ENCODE results near the gene CELA2B.
"Not testable (repeated sequence)": the region's sequence is repeated elsewhere in the genome, so short reads cannot be mapped to it uniquely, and the experiment has no call there.

The CELA2B gene

DNA sequence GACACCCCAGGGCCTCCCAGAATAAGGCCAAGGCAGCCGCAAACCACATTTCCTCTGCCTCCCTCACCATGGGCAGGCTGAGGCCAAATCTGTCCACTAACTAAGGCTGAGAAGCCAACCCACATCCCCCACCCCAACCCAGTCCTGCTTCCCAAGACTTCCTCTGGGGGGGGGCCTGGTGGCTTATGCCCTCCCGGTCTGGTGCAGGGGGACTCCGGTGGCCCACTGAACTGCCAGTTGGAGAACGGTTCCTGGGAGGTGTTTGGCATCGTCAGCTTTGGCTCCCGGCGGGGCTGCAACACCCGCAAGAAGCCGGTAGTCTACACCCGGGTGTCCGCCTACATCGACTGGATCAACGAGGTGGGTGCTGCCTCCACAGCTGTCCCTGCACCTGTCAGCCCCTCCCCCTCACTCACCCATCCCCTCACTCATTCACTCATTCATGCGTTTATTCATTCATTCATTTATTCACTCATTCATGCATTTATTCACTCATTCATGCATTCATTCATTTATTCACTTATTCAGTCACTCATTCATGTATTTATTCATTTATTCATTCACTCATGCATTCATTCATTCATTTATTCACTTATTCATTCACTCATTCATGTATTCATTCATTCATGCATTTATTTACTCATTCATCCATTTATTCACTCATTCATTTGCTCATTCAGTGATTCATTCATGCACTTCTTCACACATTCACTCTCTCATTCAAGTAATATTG is 30.3 kb upstream of the CELA2B start:
- no peak for DNase-seq

DNA sequence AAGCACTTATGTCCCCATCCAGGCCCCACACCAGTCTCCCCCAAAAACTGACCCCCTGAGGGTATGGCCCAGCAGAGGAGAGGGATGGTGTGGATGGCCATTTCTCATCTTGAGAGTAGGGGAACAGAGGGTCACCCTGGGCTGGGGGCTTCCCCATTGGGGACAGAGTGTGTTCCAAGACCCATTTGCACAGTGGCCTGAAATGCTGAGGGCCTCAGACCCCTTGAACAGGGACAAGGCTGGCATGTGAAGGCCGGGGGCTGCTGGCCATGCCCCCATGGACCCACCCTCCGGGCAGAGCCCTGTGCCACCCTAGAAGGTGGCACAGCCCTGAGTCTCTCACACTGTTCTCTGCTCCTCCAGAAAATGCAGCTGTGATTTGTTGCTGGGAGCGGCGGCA is 29.7 kb upstream of the CELA2B start:
- DNase-seq = no peak

DNA sequence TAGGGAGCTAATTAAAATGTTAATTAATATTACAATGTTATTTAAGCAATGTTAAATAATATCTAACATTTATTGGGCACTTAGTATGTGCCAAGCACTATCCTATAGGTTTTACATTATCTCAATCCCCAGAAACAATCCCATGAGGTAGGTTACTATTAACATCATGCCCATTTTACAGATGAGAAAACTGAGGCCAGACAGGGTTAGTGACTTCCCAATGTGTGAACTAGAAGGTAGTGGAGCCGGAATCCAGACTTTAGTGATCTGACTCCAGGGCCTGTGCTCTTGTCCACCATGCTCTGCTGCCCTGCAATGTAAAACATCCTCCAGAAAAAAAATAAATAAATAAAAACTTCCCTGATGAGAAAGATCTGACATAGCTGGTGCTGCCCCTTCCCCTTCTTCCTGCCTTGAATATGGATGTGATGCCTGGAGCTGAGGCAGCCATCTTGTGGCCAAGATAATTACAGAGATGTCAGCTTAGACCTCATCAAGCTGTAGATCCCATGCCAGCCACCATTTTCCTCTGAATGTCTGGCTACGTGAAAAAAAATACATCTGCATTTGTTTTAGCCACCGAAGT is 26.9 kb upstream of the CELA2B start:
- DNase-seq = no peak

DNA sequence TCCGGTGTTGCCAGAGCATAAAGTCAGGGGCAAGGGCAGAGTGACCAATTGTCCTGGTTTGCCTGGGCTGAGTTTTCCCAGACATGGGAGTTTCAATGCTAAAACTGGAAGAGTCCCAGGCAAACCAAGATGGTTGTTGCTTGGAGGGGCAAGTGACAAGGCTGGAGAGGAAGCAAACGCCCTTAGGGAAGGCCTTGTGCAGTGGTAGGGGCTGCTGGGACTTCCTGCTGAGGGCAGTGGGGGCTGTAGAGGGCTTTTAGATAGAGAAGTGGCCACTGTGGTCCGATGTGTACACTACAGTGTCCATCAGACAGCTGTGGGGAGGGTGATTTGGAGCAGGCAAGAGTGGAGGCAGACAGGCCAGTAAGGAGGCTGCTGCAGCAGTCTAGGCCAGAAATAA is 26.3 kb upstream of the CELA2B start:
- no peak for DNase-seq

- DNase-seq = no peak
Measured at GRCh38 chr1:15451014-15451722, 24.7 kb upstream of the CELA2B start.

GRCh38 chr1:15452216-15452615 is 23.7 kb upstream of the CELA2B start:
- DNase-seq = no peak

GRCh38 chr1:15452866-15453571 is 22.9 kb upstream of the CELA2B start:
- DNase-seq = no peak

GRCh38 chr1:15453734-15454133 is 22.2 kb upstream of the CELA2B start:
- DNase-seq = no peak

GRCh38 chr1:15454256-15454655 is 21.6 kb upstream of the CELA2B start:
- DNase-seq = no peak

DNA sequence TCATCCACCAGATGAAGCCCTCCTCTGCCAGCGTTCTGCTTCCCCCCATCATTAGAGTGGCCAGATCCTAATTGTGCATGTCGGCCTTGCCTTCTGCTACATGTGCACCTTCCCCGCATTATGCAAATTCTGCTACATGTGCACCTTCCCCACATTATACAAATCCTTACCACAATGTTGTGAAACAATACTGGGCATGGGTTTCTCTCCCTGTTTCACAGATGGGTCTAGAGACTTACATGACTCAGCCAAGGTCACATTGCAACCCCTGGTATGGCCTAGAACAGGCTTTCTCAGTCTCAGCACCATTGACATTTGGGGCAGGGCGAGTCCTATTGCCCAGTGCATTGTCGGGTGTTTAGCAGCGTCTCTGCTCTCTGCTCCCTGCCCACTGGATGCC is 20.4 kb upstream of the CELA2B start:
- no peak for DNase-seq

- DNase-seq = no peak
Measured at GRCh38 chr1:15456313-15456954, 19.5 kb upstream of the CELA2B start, which contains the start of gene CELA2A. TSS of gene CELA2A (plus strand) at chr1:15456732. CDS start at chr1:15456754, 22 bp downstream.

GRCh38 chr1:15457585-15457984 is 18.3 kb upstream of the CELA2B start:
- DNase-seq = no peak

- DNase-seq = not testable (repeated sequence)
Measured at GRCh38 chr1:15458388-15458787, 17.5 kb upstream of the CELA2B start.

GRCh38 chr1:15459771-15460707 is 15.9 kb upstream of the CELA2B start:
- DNase-seq = no peak

DNA sequence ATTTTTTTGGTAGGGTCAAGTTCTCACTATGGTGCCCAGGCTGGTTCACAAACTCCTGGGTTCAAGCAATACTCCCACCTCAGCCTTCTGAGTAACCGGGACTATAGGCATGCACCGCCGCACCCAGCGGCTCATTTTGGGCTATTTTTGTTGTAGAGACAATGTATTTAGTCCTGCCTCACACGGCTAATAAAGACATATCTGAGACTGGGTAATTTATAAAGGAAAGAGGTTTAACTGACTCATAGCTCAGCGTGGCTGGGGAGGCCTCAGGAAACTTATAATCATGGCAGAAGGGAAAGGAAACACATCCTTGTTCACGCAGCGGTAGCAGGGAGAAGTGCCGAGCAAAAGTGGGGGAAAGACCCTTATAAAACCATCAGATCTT is 15.2 kb upstream of the CELA2B start:
- DNase-seq = no peak

- DNase-seq = not testable (repeated sequence)
Measured at GRCh38 chr1:15463064-15463800, 12.7 kb upstream of the CELA2B start.

GRCh38 chr1:15463926-15464322 is 12.0 kb upstream of the CELA2B start:
- not testable (repeated sequence) for DNase-seq

DNA sequence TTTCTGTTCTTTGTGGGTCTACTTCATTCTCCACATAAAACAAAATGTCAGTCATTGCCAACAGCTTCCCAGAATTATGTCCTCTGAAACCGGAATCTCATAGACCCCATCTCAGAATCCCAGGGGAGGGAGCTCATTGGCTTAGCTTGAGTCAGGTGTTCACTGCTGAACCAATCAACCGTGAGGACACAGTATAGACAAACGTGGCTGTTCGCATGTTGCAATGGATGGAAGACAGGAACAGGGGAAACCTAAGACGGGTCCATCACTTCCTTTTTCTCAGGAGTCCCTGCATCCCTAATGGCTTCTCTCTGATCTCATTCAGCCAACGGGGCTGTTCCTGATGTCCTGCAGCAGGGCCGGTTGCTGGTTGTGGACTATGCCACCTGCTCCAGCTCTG is 10.2 kb upstream of the CELA2B start:
- no peak for DNase-seq

DNA sequence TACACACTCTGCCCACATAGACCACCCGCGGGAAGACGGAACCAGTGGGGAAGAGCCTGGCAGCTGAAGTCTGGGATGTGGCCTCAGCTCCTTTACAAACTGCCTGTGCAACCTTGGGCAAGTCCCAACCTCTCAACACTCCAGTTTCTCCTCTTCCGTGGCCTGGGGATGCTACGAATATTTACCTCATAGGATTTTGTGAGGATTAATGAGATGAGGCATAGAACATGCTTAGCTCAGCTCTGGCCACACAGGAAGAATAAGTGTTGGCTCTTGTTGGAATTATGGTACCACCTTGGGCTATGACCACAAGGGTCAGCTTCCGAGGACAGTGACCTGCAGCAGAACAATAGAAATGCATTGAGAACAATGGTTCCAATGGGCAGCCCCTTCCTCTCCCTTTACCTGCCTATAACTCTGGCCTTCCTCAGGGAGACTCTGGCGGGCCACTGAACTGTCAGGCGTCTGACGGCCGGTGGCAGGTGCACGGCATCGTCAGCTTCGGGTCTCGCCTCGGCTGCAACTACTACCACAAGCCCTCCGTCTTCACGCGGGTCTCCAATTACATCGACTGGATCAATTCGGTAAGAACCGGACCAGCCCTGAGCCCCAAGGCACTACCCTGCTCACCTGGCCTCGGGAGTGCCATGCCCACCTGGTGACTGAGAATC is 8.8 kb upstream of the CELA2B start:
- DNase-seq = not testable (repeated sequence)

- no peak for DNase-seq
Measured at GRCh38 chr1:15468145-15468544, 7.8 kb upstream of the CELA2B start.

Data from activated CD4-positive, alpha-beta T cell treated with anti-CD3 and anti-CD28 coated beads, Interleukin-2, amount 50 U/mL, for 16 hours (primary cell).